KOPT-K1 (cell line): ENCODE results near the gene DDX24.

Experiments
- H3K27ac ChIP-seq: fragments of 200-600 bp; sonication (generic); 2 replicates; pipeline ENCODE4 v1.5.1; 2016; ENCODE audit warnings: antibody characterized with exemption, mild to moderate bottlenecking, low read depth, low read length; ENCODE audit not compliant: poor library complexity, severe bottlenecking
- H3K36me3 ChIP-seq: fragments of 200-600 bp; sonication (generic); 2 replicates; pipeline ENCODE4 v1.5.1; 2017; ENCODE audit warnings: antibody characterized with exemption, mild to moderate bottlenecking, low read length, moderate library complexity; ENCODE audit not compliant: insufficient read depth
- H3K9me3 ChIP-seq: fragments of 200-600 bp; sonication (generic); 2 replicates; pipeline ENCODE4 v1.5.1; 2017; ENCODE audit warnings: antibody characterized with exemption, low read length, mild to moderate bottlenecking; ENCODE audit not compliant: insufficient read depth, poor library complexity, severe bottlenecking

The DDX24 gene

DNA sequence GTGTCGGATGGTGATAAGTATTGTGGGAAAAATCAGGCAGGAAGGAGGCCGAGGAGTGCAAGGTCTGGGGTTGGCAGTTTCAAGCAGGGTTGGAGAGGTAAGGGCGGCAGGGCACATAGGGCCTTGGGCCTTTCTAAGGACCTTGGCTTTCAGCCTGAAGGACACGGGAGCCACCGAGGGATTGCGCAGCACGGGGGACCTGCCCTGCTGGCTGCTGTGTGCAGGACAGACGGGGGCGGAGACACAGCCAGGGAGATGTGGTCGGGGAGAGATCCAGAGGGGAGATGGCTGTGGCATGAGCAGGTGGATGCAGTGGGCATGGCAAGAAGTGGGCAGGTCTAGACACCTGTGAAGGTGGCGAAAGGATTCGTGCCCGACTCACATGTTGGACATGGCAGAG lies 40.2 kb downstream of the DDX24 start:
- Histone ChIP-seq H3K36me3 (peaks cover 28% of the 10 kb centered on the region), H3K9me3 (no peaks in the 10 kb centered on the region), H3K27ac (no peak overlapping the region)

DNA sequence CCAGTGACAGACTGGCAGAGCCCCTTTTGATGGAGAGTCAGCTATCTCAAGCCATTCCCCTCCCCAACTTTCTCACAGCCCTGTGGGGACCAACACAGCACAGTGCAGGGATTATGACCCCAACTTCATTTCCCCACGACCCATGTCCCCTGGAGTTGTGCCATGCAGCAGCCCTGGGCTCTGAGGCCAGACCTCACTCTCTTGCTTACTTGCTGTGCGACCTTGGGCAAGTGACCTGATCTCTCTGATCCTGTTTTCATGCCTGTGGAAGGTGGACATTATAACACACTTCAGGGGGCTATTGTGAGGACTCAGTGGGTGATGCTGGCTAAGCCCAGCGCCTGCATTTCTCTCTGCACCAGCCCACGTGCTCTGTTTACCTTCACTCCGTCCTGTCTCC lies 40.8 kb downstream of the DDX24 start:
- Histone ChIP-seq H3K27ac (no peak overlapping the region), H3K36me3 (peaks cover 23% of the 10 kb centered on the region), H3K9me3 (no peaks in the 10 kb centered on the region)

DNA sequence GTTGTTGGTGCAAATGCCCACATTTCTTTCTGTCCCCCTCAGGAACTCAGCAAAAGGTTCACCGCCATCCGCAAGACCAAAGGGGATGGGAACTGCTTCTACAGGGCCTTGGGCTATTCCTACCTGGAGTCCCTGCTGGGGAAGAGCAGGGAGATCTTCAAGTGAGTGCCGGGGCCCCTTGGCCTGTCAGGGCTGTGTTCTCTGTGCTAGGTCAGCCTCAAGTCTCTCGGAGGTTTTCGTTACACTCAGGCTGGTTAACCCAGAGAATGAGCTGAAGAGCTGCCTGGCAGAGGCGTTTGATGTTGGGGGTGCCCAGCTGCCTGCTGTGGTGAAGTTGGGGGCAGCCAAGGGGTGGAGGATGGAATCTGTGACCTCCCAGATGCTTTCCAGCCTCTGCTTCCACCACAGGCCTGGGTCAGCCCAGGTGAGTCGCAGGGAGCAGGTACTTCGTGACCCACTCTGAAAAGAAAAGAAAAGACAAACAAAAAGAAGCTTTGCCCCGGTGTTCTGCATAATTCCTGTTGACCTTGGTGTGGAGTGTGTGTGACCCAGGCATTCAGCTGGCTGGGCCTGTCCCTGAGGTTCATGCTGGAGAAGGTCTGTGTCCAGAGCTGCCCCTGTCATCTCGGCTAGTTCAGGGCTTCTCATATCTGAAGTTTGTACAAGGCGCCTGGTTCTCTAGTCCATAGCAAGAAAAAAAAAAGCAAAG lies 41.9 kb downstream of the DDX24 start:
- peaks cover 11% of the 10 kb centered on the region for H3K36me3 ChIP-seq
- H3K27ac ChIP-seq = no peak overlapping the region
- H3K9me3 ChIP-seq = no peaks in the 10 kb centered on the region

DNA sequence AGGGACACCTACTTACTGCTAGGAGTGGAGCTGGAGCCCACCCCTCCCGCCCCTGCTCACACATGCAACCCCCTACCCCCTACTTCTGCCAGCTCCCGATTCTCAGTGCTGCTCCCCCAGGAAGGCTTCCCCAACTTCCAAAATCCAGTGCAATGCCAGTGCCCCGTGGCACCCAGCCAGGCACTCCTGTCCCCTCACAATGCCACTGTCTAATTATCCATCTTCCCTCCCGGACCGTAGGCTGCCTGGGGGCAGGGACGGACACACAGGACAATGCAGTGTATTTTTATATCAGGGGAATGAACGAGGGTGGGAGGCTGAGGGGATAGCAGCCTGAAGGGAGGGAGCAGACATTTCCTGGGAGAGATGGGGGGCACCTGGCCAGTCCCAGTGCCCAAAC lies 42.5 kb downstream of the DDX24 start:
- no peak overlapping the region for H3K27ac ChIP-seq
- H3K9me3 ChIP-seq = no peaks in the 10 kb centered on the region
- H3K36me3 ChIP-seq = peaks cover 5% of the 10 kb centered on the region; the same call in 1 of the 2 replicates

DNA sequence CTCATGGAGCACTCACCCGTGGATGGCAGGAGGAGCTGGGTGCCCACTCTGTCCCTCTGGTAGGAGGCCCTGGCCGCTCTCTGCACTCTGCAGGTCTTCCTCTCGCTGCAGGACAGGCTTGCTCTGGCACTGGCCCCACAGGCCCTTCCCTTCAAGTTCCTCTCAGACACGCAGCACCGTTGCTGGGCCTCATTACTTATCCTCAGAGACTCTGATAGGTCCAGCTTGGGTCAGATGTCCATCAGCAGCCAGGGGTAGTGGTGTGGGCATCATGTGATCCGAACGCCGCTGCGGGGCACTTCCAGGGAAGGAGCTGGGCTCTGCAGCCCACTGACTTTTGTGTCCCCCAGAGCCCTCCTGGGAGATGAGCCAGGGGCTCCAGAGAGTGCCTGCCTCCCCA lies 43.0 kb downstream of the DDX24 start:
- no peak overlapping the region for H3K27ac ChIP-seq
- H3K9me3 ChIP-seq = no peaks in the 10 kb centered on the region
- H3K36me3 ChIP-seq = no peaks in the 10 kb centered on the region

DNA sequence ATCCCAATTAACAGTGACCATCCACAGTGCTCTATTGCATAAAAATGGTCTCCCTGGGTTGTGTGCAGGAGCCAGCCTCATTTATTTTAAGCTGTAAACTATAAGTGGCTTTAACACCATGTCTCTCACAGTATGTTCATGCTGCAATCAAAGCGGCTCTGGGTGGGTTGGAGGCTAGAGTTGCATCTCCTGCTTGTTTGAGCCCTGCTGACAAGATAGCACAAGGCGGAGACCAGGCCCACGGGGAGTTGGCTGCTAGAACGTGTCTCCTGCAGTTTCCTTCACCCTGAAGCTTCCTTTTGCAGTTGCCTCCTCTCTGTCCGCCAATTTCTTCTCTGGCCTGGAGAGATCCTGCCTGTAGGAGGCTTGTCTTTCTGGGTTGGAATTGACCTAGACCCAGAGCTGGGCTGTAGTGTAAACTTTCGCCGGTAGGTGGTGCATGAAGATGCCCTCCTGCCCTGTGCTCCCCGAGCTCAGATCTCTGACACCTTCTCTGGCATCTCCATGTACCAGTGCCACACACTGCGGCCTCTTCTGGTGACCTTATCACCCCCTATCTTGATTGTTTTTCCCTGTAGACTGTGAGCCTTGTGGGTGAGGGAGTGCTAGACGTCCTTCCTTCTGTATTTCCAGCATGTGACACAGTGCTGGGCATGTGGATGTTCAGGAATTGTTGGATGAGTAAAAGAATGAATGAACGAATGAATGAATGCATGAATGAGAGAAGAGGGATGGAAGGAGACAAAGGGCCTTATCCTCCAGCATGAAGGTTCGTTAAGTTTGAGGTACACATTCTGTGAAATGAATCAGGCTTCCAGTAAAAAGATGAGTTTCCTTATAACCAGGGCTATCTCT lies 44.5 kb downstream of the DDX24 start:
- Histone ChIP-seq H3K9me3 (no peaks in the 10 kb centered on the region), H3K27ac (no peak overlapping the region), H3K36me3 (no peaks in the 10 kb centered on the region)

DNA sequence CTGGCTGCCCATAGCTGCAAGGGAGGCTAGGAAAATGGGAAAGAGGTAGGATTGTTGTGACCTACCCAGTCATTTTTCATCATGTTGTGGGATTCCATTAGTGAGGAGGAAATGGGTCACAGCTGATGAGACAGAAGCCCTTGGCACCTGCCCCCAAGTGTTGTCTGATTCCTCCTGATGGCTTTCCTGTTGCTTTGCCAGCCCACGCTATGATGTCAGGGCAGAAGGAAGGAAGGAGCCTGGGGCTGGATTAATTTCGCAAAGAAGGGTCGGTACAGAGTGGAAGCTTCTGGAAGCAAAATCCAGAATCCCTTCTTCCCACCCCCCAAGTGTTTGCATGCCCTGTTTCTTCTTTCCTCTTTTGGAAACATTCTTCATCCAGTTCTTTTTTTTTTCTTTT lies 46.1 kb downstream of the DDX24 start:
- Histone ChIP-seq H3K27ac (no peak overlapping the region), H3K36me3 (no peaks in the 10 kb centered on the region), H3K9me3 (no peaks in the 10 kb centered on the region)

DNA sequence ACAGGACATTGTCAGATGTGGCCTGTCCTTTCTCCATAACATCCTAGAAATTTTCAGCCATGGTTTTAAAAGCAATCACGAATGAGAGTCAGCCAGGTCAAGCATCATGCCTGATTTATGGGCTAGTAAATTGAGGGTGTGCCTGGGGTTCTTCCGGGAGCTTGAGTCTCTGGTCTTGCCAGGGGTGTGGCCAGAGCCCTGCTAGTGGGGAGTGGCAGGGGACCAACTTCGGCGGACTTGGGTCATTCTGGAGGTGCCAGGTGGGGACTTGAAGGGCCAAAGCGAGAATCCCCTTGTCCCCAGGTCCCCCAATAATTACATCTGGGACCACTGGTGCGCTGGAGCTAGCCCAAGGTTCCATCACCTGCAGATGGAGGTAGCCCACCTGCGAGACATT lies 49.1 kb downstream of the DDX24 start:
- no peaks in the 10 kb centered on the region for H3K36me3 ChIP-seq
- no peaks in the 10 kb centered on the region for H3K9me3 ChIP-seq
- no peak overlapping the region for H3K27ac ChIP-seq

DNA sequence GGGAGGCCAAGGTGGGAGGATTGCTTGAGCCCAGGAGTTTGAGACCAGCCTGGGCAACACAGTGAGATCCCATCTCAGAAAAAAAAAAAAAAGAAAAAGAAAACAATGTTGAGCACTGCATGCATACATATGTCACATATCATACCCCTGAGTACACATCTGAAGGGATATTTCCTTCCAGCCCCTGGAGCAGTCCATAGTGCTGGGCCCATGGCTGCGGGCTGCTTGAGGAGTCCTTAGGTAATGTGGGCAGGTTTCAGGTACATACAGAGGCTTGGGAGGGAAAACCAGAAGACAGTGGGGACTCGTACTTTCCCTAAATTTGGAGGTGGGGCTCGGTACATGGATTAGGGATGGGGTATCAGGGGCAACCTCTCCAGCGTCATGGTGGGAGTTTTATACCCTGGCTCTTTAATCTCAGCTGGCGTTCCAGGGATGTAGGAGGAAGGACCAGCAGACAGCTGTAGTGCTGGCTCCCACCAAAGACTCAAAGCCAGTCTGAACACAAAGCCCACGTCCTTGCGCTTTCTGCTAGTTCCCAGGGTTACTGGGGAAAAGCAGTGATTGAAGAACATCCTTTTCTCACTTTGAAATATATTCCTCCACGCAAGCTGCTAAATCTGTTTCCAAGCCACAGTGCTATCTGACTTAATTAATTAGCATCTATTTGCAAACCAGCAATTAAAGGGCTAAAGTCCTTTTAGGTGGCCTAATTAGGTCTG lies 49.7 kb downstream of the DDX24 start:
- Histone ChIP-seq H3K36me3 (no peaks in the 10 kb centered on the region), H3K9me3 (no peaks in the 10 kb centered on the region), H3K27ac (no peak overlapping the region)

DNA sequence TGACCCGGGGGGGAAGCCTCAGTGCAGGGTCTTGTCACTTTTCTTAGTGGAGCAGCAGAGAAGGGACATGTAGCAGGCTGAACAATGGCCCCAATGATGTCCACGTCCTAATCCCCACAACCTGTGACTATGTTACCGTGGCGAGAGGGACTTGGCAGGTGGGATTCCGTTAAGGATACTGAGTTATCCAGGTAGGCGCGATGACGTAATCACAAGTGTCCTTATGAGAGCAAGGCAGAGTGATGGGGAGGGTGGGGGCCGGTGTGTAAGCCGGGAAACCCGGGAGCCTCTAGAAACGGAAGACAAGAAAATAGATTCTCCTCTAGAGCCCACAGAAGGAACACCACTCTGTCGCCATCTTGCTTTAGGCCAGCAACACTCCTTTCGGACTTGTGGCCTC lies 50.4 kb downstream of the DDX24 start:
- H3K27ac ChIP-seq = no peak overlapping the region
- H3K36me3 ChIP-seq = no peaks in the 10 kb centered on the region
- no peaks in the 10 kb centered on the region for H3K9me3 ChIP-seq

DNA sequence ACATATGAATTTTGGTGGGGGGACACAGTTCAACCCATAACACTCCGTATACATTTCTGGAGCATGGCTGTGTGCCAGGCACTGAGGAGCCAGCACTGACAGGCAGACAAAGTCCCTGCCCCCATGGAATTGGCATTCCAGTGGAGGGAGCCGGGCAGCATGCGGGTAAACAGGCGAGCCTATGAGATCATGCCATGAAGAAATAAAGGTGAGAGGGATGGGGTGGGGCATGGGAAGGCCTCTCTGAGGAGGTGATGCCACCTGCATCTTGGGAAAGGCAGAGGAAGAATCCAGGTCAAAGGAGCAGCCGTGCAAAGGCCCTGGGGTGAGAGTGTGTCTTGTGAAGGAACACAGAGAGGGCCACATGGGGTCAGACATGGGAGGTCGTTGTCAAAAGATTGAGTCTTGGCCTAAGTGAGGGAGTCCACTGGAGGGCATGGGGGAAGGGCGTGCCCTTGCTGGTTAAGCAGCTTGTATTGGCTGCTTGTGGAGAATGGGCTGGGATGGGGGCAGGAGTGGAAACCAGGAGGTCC lies 51.3 kb downstream of the DDX24 start:
- no peak overlapping the region for H3K27ac ChIP-seq
- no peaks in the 10 kb centered on the region for H3K9me3 ChIP-seq
- no peaks in the 10 kb centered on the region for H3K36me3 ChIP-seq

DNA sequence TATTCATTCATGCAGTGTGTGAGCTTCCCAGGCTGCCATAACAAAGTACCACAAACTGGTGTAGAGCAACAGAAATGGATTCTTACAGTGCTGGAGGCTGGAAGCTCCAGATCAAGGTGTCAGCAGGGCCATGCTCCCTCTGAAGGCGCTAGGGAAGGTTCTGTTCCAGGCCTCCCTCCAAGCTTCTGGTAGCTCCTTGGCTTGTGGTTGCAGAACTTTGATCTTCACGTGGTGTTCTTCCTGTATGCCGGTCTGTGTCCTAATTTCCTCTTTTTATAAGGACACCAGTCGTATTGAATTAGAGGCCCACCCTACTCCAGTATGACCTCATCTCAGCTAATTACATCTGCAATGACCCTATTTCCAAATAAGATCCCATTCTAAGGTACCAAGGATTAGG lies 51.7 kb downstream of the DDX24 start:
- Histone ChIP-seq H3K36me3 (no peaks in the 10 kb centered on the region), H3K27ac (no peak overlapping the region), H3K9me3 (no peaks in the 10 kb centered on the region)

DNA sequence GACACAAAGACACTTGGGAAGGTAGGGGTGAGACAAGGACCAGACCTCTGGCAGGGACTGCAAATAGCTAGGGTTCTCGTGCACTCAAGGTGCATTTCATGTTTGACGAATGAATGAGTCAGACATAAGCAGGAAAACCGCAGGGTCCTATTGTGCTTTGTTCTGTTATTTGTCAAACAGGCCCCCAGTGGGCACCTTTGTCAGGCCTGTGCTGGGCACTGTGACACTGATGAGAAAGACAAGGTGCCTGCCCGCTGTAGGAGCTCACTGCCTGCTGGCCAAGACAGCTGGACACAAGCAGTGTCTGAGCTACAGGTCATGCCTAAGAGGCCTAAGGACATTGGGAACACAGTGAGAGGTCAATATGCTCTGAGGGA lies 52.6 kb downstream of the DDX24 start:
- no peaks in the 10 kb centered on the region for H3K9me3 ChIP-seq
- H3K27ac ChIP-seq = no peak overlapping the region
- H3K36me3 ChIP-seq = no peaks in the 10 kb centered on the region

DNA sequence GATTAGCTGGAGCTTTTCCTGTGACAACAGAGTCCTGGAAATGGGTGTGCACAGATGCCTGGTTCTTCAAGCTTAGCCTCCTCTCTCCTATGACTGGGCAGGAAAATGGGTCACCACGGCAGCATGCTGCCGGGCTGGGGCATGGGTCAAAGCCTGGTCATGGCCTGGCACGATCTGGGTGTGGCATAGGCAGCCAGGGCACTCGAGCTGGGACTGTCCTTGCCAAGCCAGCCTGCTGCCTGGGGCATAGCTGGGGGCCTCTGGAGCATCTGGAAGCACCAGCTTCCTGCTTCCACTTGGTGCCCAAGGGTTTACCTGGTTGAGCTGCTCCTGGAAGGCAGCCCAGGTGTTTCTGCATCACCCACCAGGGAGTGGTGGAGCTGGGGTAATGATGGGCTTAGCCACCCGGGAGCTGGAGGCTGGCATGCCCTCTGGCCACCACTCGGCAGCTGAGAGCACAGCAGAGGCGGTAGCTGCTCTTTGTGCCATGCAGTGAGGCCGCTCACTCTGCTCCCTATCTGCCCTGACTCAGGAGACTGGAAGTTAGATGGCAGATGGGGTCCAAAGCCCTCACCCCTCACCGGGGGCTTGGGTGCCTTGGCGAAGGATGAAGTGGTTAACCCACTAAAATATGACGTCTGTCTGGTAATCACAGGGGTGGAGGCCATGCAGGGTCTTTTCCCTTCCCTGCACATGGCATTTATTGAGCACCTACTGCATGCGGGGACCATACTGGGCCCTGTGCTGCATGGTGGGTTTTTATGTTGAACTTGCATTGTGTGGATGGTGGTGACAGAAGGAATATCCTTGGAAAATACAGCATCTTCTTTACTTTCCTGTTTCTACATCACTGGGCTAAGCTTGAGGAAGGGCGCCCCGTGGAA lies 53.2 kb downstream of the DDX24 start:
- Histone ChIP-seq H3K9me3 (no peaks in the 10 kb centered on the region), H3K36me3 (no peaks in the 10 kb centered on the region), H3K27ac (no peak overlapping the region)
